Liver (tissue), 9 donors: ENCODE results near the gene ZC3H18. TPM values are rescaled to one million over a fixed set of nuclear protein-coding genes. Genes with fewer than 3 reads are reported as not detected.

ENCODE experiments used
- DNase-seq: peaks from one replicate; pipeline ENCODE4 v3.0.0-alpha.2; 2017; ENCODE audit warnings: low spot score
- H3K27ac ChIP-seq, 2 donors: one replicate each; pipeline ENCODE4 v1.7.0; 2013; ENCODE audit warnings: inconsistent platforms in 2 of 2, low read length in 2 of 2, control low read depth in 1 of 2, low read depth in 1 of 2, mild to moderate bottlenecking in 1 of 2
- H3K27me3 ChIP-seq, 4 donors: one replicate each; pipeline versions ENCODE4 v1.6.1 to v1.7.0; 2013; ENCODE audit warnings: low read length in 3 of 4, inconsistent platforms in 1 of 4, mild to moderate bottlenecking in 1 of 4, moderate library complexity in 1 of 4; ENCODE audit not compliant: control insufficient read depth in 4 of 4, insufficient read depth in 4 of 4
- H3K36me3 ChIP-seq, 4 donors: one replicate each; pipeline versions ENCODE4 v1.6.1 to v1.7.0; 2013; ENCODE audit warnings: low read length in 3 of 4, mild to moderate bottlenecking in 3 of 4, low read depth in 1 of 4, moderate library complexity in 1 of 4; ENCODE audit not compliant: control insufficient read depth in 4 of 4, insufficient read depth in 3 of 4
- H3K4me1 ChIP-seq, 4 donors: one replicate each; pipeline versions ENCODE4 v1.6.1 to v1.7.0; 2013; ENCODE audit warnings: low read length in 3 of 4, mild to moderate bottlenecking in 3 of 4, moderate library complexity in 1 of 4; ENCODE audit not compliant: control insufficient read depth in 4 of 4, insufficient read depth in 4 of 4
- H3K4me3 ChIP-seq, 3 donors: one replicate each; pipeline versions ENCODE4 v1.6.1 to v1.7.0; 2013; ENCODE audit warnings: low read length in 3 of 3, control low read depth in 1 of 3, low read depth in 1 of 3, mild to moderate bottlenecking in 1 of 3
- H3K9ac ChIP-seq, 2 donors: one replicate each; pipeline ENCODE4 v1.7.0; 2013; ENCODE audit warnings: low read length in 2 of 2, mild to moderate bottlenecking in 2 of 2, moderate library complexity in 2 of 2, control low read depth in 1 of 2, low read depth in 1 of 2
- H3K9me3 ChIP-seq, 4 donors: one replicate each; pipeline versions ENCODE4 v1.6.1 to v1.7.0; 2013; ENCODE audit warnings: low read length in 3 of 4; ENCODE audit not compliant: control insufficient read depth in 4 of 4
- CTCF ChIP-seq: fragments of 150-350 bp; IDR thresholded peaks from 2 replicates; pipeline ENCODE4 v1.5.1; 2017; ENCODE audit warnings: improper control_type of control experiment, low read depth, low read length; ENCODE audit not compliant: missing input control
- EGR1 ChIP-seq, 2 donors: IDR thresholded peaks; 2 replicates each; pipeline ENCODE4 v1.6.1; 2016 to 2018; ENCODE audit warnings: antibody characterized with exemption in 2 of 2, low read depth in 2 of 2
- FOXA1 ChIP-seq: IDR thresholded peaks from 2 replicates; pipeline ENCODE4 v1.6.1; 2016; ENCODE audit warnings: antibody characterized with exemption
- FOXA2 ChIP-seq: IDR thresholded peaks from 2 replicates; pipeline ENCODE4 v1.6.1; 2016; ENCODE audit warnings: antibody characterized with exemption
- GABPA ChIP-seq, 2 donors: IDR thresholded peaks in 1 of 2; conservative IDR thresholded peaks in 1 of 2; 2 replicates each; pipeline ENCODE4 v1.6.1; 2016; ENCODE audit warnings: antibody characterized with exemption in 2 of 2, mild to moderate bottlenecking in 1 of 2, moderate library complexity in 1 of 2
- HNF4A ChIP-seq, 2 donors: conservative IDR thresholded peaks; 2 replicates each; pipeline ENCODE4 v1.6.1; 2016; ENCODE audit warnings: antibody characterized with exemption in 2 of 2, mild to moderate bottlenecking in 2 of 2
- HNF4G ChIP-seq: IDR thresholded peaks from 2 replicates; pipeline ENCODE4 v1.6.1; 2016; ENCODE audit warnings: antibody characterized with exemption
- JUND ChIP-seq, 2 donors: IDR thresholded peaks; 2 replicates each; pipeline ENCODE4 v1.6.1; 2016; ENCODE audit warnings: antibody characterized with exemption in 2 of 2
- MAX ChIP-seq: IDR thresholded peaks from 2 replicates; pipeline ENCODE4 v1.6.1; 2016; ENCODE audit warnings: antibody characterized with exemption
- NR2F2 ChIP-seq: IDR thresholded peaks from 2 replicates; pipeline ENCODE4 v1.6.1; 2016; ENCODE audit warnings: antibody characterized with exemption
- RAD21 ChIP-seq, 2 donors: IDR thresholded peaks; 2 replicates each; pipeline ENCODE4 v1.6.1; 2016; ENCODE audit warnings: antibody characterized with exemption in 2 of 2, mild to moderate bottlenecking in 2 of 2
- REST ChIP-seq: IDR thresholded peaks from 2 replicates; pipeline ENCODE4 v1.6.1; 2016; ENCODE audit warnings: antibody characterized with exemption, mild to moderate bottlenecking
- SP1 ChIP-seq: IDR thresholded peaks from 2 replicates; pipeline ENCODE4 v1.6.1; 2018; ENCODE audit warnings: antibody characterized with exemption, mild to moderate bottlenecking
- TAF1 ChIP-seq: conservative IDR thresholded peaks from 2 replicates; pipeline ENCODE4 v1.6.1; 2016; ENCODE audit warnings: antibody characterized with exemption, mild to moderate bottlenecking
- YY1 ChIP-seq: IDR thresholded peaks from 2 replicates; pipeline ENCODE4 v1.6.1; 2016; ENCODE audit warnings: antibody characterized with exemption, mild to moderate bottlenecking
- WGBS: extraction: QIAGEN DNeasy Blood & Tissue Kit; methylation state at CpG from one replicate; pipeline ENCODE4 v1.1.7; 2013; 5-methylcytosine and 5-hydroxymethylcytosine counted together
- polyA plus RNA-seq, 2 donors: library from polyadenylated mRNA; stranded (reverse) in 1 of 2; unstranded in 1 of 2; fragments of 200-250 nt in 1 of 2; fragments of >200 nt in 1 of 2; fragmentation: Nextera tagmentation in 1 of 2; extraction: Ambion mirVana in 1 of 2; gene quantifications; one replicate each; pipeline versions ENCODE4 v1.2.1 to v1.2.3, GENCODE V29; 2013 to 2015
- total RNA-seq, 2 donors: library from RNA; depleted of rRNA; stranded (reverse); fragments of >200 nt; gene quantifications; one replicate each; pipeline ENCODE4 v1.2.3, GENCODE V29; 2014
- TF ChIP-seq, protein P1 (sequence below): IDR thresholded peaks from 2 replicates; pipeline ENCODE4 v1.6.1; 2016; ENCODE audit warnings: antibody characterized with exemption
- donor health status: healthy.
- donor health status: healthy.
- donor health status: healthy.
- donor health status: healthy.
- donor health status: healthy.

ZC3H18 gene
- total and polyA plus RNA-seq, 4 donors, result 10.2 to 10.9 (median 10.5) TPM

DNA sequence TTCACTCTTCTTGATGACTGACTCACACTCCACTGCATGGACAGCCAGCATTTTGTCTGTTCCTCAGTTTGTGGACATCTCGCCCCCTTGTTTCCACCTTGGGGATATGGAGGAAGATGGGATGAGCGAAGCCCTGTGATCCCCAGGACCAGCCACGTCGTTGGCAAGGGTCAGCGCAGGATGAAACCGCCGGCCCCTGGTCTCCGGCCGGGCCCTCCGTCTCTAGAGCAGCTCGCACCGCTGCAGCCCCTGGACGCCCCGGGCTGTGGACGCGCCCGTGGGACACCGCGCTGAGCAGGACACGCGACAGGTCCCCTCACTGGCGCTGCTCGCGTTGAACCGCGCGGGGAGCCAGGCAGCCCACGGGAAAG lies 604 bp upstream of the ZC3H18 start (continued):
- TF ChIP-seq CTCF (no peak), NR2F2 (no peak), FOXA1 (no peak), RAD21 (IDR thresholded peaks at IDR 0.05) (no peak), HNF4G (no peak), EGR1 (IDR thresholded peaks at IDR 0.05; ENCODE audit: low read depth in 2 of 2) (no peak), YY1 (no peak)

- WGBS, result under 1% methylated on average over 35 of the region's 35 CpGs
- H3K27me3 ChIP-seq, result no peaks in the 10 kb centered on the region
- H3K9ac ChIP-seq, result peak overlapping the region in 1 of 2 donors; percentile 68
- no peaks in the 10 kb centered on the region for H3K9me3 ChIP-seq
- H3K36me3 ChIP-seq, result peaks cover 1 to 10% (median 6%) of the 10 kb centered on the region in 4 donors
- TF ChIP-seq NR2F2, result no peak
- TF ChIP-seq HNF4A (conservative IDR thresholded peaks at IDR 0.05), result peak in 1 of 2 donors; percentile 34
- peak overlapping the region; percentile 56 to 95 (median 86) for H3K4me3 ChIP-seq
- peak overlapping the region; percentile 39 to 63 for H3K27ac ChIP-seq
- DNase-seq, result peak; percentile 44
- peaks cover 6 to 28% (median 19%) of the 10 kb centered on the region in 4 donors for H3K4me1 ChIP-seq
Observed at GRCh38 chr16:88570691-88571092, 489 bp downstream of the ZC3H18 start.

DNA sequence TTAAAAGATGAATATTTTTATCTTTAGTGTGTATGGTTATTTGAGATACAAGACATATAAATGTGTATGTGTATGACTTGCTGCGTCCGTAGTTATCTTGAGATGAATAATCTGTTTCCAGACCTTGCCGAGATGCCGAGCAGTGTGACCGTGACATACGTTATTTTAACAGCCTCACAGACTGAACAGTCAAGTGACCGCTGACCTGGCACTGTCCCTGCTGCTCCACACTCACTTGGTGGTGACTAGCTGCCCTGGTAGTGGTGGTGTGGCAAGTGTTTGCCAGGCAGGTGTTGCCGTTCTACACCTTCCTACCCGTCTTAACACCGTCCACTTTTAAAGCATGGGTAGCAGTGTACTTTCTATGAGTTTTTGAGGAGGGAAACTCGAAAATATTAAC lies 5.0 kb downstream of the ZC3H18 start:
- Histone ChIP-seq H3K27me3 (no peaks in the 10 kb centered on the region), H3K36me3 (peaks cover 8 to 50% (median 26%) of the 10 kb centered on the region in 4 donors), H3K4me1 (peaks cover 1 to 20% (median 11%) of the 10 kb centered on the region in 4 donors), H3K9me3 (no peaks in the 10 kb centered on the region), H3K27ac (no peak overlapping the region), H3K4me3 (no peak overlapping the region), H3K9ac (no peak overlapping the region)
- 95% methylated on average over 11 of the region's 11 CpGs for WGBS
- no peak for DNase-seq
- TF ChIP-seq NR2F2 (no peak), MAX (no peak), HNF4G (no peak), CTCF (no peak), GABPA (IDR thresholded peaks at IDR 0.05 in 1 of 2, conservative IDR thresholded peaks at IDR 0.05 in 1 of 2) (no peak), JUND (IDR thresholded peaks at IDR 0.05) (no peak), RAD21 (IDR thresholded peaks at IDR 0.05) (no peak), FOXA1 (no peak), FOXA2 (no peak), TAF1 (no peak)

GRCh38 chr16:88576307-88576706 lies 6.1 kb downstream of the ZC3H18 start:
- H3K4me1 ChIP-seq, result peaks cover under 1 to 15% (median 6%) of the 10 kb centered on the region in 4 donors
- no peak overlapping the region for H3K27ac ChIP-seq
- no peak for TF ChIP-seq FOXA2
- TF ChIP-seq HNF4G, result no peak
- TF ChIP-seq, protein P1, sequence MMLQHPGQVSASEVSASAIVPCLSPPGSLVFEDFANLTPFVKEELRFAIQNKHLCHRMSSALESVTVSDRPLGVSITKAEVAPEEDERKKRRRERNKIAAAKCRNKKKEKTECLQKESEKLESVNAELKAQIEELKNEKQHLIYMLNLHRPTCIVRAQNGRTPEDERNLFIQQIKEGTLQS, result no peak
- TF ChIP-seq RAD21 (IDR thresholded peaks at IDR 0.05), result no peak
- TF ChIP-seq MAX, result no peak
- no peak for TF ChIP-seq SP1
- no peak for TF ChIP-seq TAF1
- TF ChIP-seq EGR1 (IDR thresholded peaks at IDR 0.05; ENCODE audit: low read depth in 2 of 2), result no peak
- TF ChIP-seq REST, result no peak

More at GRCh38 chr16:88576307-88576706, 6.1 kb downstream of the ZC3H18 start:
- no peaks in the 10 kb centered on the region for H3K27me3 ChIP-seq
- H3K9me3 ChIP-seq, result no peaks in the 10 kb centered on the region
- no peak overlapping the region for H3K4me3 ChIP-seq
- peaks cover 8 to 58% (median 28%) of the 10 kb centered on the region in 4 donors for H3K36me3 ChIP-seq
- 97% methylated on average over 13 of the region's 13 CpGs for WGBS
- no peak overlapping the region for H3K9ac ChIP-seq
- DNase-seq, result no peak
